Measurements from ENCODE around the gene HTR5A. TPM values are rescaled to one million over a fixed set of nuclear protein-coding genes. Genes with fewer than 3 reads are reported as not detected.

HTR5A gene
- total and polyA plus RNA-seq, 7 experiments from 2014 or later: not detected

DNA sequence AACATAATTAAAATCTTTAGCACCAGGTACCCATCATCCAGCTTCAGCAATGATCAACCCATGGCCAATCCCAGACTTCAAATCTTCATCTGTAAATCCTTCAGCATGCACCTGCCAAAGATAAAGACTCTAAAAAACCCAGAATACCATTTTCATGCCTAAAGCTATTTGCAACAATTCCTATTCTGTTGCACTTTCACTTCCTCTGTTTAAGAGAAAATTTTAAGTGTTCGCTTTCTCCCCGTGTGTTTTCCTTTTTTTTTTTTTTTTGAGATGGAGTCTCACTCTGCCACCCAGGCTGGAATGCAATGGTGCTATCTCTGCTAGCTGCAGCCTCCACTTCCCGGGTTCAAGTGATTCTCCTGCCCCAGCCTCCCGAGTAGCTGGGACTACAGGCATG lies 31.8 kb upstream of the HTR5A start:
- Histone ChIP-seq H3K27me3 (ENCODE audit: control insufficient read depth in 2 of 2, insufficient read depth in 2 of 2, low read length in 2 of 2) (no peaks in the 10 kb centered on the region), H3K27ac (ENCODE audit: low read depth, low read length) (no peak overlapping the region), H3K9me3 (ENCODE audit: control insufficient read depth in 2 of 3, low read length in 3 of 3) (no peaks in the 10 kb centered on the region), H3K4me1 (ENCODE audit: control insufficient read depth in 2 of 2, insufficient read depth in 2 of 2, low read length in 2 of 2) (no peaks in the 10 kb centered on the region), H3K4me3 (ENCODE audit: low read length) (no peak overlapping the region), H3K36me3 (ENCODE audit: control insufficient read depth in 2 of 3, insufficient read depth in 3 of 3, low read length in 3 of 3) (no peaks in the 10 kb centered on the region)
- no peak for ATAC-seq
- Mint-ChIP-seq H3K36me3 (peaks cover 0 to 4% (median 0%) of the 10 kb centered on the region in 5 donors), H3K27ac (no peak overlapping the region), H3K4me1 (no peaks in the 10 kb centered on the region), H3K27me3 (peaks cover 8 to 42% (median 29%) of the 10 kb centered on the region in 5 donors), H3K9me3 (peaks cover 0 to 6% (median 0%) of the 10 kb centered on the region in 11 donors), H3K4me3 (no peak overlapping the region)
- intact Hi-C loops (cut with micrococcal nuclease): no loop called here
- no peak for DNase-seq
- CTCF ChIA-PET: interaction anchor here (1.0 kb wide), 1 partner anchor 55 kb away, joined by 3 read pairs; no protein-coding TSS in a partner anchor
- POLR2A ChIA-PET: no interaction called here

DNA sequence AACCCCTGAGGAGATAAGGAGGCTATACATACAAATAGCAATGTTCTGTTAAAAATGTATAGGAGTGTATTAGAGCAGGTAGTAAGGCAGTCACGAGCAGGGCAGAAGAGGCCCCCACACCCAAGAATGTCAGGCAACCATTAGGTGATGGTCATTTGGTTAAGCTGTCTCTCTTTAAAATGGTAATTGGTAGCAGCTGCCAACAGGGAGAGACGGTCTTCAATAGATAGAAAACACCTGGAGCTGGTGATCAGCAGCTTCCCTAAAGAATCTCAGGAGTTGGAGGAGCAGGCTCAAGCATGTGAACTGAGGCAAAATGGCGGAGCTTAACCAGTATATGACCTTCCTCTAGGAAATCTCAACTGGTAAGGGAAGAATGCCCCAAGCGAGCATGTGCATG lies 26.4 kb upstream of the HTR5A start:
- no peak overlapping the region for H3K27ac ChIP-seq (ENCODE audit: low read depth, low read length)
- intact Hi-C loops (cut with micrococcal nuclease): no loop called here
- H3K27me3 ChIP-seq (ENCODE audit: control insufficient read depth in 2 of 2, insufficient read depth in 2 of 2, low read length in 2 of 2): no peaks in the 10 kb centered on the region
- DNase-seq: no peak
- Mint-ChIP-seq H3K27me3 (peaks cover 11 to 34% (median 23%) of the 10 kb centered on the region in 5 donors), H3K4me1 (no peaks in the 10 kb centered on the region), H3K4me3 (no peak overlapping the region), H3K27ac (no peak overlapping the region), H3K36me3 (peaks cover 0 to 4% (median 0%) of the 10 kb centered on the region in 5 donors), H3K9me3 (peaks cover 0 to 9% (median 0%) of the 10 kb centered on the region in 11 donors)
- no peaks in the 10 kb centered on the region for H3K4me1 ChIP-seq (ENCODE audit: control insufficient read depth in 2 of 2, insufficient read depth in 2 of 2, low read length in 2 of 2)
- no peaks in the 10 kb centered on the region for H3K36me3 ChIP-seq (ENCODE audit: control insufficient read depth in 2 of 3, insufficient read depth in 3 of 3, low read length in 3 of 3)
- no peaks in the 10 kb centered on the region for H3K9me3 ChIP-seq (ENCODE audit: control insufficient read depth in 2 of 3, low read length in 3 of 3)
- no peak overlapping the region for H3K4me3 ChIP-seq (ENCODE audit: low read length)
- POLR2A ChIA-PET: no interaction called here
- ATAC-seq: no peak
- CTCF ChIA-PET: no interaction called here

DNA sequence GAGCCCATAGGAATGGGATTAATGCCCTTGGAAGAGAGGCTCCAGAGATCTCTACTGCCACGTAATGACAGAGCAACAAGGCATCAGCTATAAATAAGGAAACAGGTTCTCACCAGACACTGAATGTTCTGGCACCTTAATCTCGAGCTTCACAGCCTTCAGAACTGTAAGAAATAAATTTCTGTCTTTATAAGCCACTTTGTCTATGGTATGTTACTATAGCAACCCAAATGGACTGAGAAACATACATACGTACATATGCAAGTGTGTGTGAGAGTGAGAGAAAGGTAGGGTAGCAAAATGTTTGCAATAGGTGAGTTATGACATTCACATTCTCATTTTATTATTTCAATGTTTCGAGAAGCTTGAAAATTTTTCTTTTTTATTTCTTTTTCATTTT lies 22.1 kb upstream of the HTR5A start:
- peaks cover 0 to 4% (median 0%) of the 10 kb centered on the region in 11 donors for H3K9me3 Mint-ChIP-seq
- CTCF ChIA-PET: no interaction called here
- intact Hi-C loops (cut with micrococcal nuclease): no loop called here

DNA sequence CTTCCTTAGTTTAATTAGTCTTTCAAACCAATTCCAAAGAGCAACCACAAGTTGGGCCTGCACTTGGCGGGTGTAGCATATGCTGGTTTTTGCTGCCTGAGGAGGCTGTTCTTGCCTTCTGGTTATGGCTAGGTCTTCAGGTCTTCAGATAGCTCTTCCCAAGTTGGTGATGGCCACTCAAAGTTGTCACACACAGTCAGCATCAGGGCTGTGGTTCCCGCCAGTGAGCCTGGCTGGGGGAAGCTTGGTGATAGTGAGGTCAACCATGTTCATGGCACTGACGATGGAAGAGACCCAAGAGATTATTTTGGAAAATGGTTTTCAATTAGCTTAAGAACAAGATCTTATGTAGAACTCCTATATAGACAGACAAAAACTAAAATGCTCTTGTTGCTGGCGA lies 18.8 kb upstream of the HTR5A start:
- no peak overlapping the region for H3K27ac Mint-ChIP-seq
- intact Hi-C loops (cut with micrococcal nuclease): no loop called here
- Histone ChIP-seq H3K27ac (ENCODE audit: low read depth, low read length) (no peak overlapping the region), H3K27me3 (ENCODE audit: control insufficient read depth in 2 of 2, insufficient read depth in 2 of 2, low read length in 2 of 2) (no peaks in the 10 kb centered on the region), H3K4me3 (ENCODE audit: low read length) (no peak overlapping the region), H3K36me3 (ENCODE audit: control insufficient read depth in 2 of 3, insufficient read depth in 3 of 3, low read length in 3 of 3) (no peaks in the 10 kb centered on the region), H3K4me1 (ENCODE audit: control insufficient read depth in 2 of 2, insufficient read depth in 2 of 2, low read length in 2 of 2) (no peaks in the 10 kb centered on the region), H3K9me3 (ENCODE audit: control insufficient read depth in 2 of 3, low read length in 3 of 3) (no peaks in the 10 kb centered on the region)
- no peaks in the 10 kb centered on the region for H3K4me1 Mint-ChIP-seq
- H3K4me3 Mint-ChIP-seq: no peak overlapping the region
- no peak for DNase-seq
- CTCF ChIA-PET: no interaction called here
- H3K36me3 Mint-ChIP-seq: no peaks in the 10 kb centered on the region
- no peaks in the 10 kb centered on the region for H3K9me3 Mint-ChIP-seq
- ATAC-seq: no peak
- POLR2A ChIA-PET: no interaction called here
- H3K27me3 Mint-ChIP-seq: peaks cover 0 to 10% (median 6%) of the 10 kb centered on the region in 5 donors

More for the DNA sequence above, 22.1 kb upstream of the HTR5A start:
- Mint-ChIP-seq H3K4me1 (no peaks in the 10 kb centered on the region), H3K36me3 (no peaks in the 10 kb centered on the region), H3K27me3 (peaks cover 2 to 13% (median 10%) of the 10 kb centered on the region in 5 donors), H3K27ac (no peak overlapping the region), H3K4me3 (no peak overlapping the region)
- DNase-seq (no peak), ATAC-seq (no peak)
- Histone ChIP-seq H3K9me3 (ENCODE audit: control insufficient read depth in 2 of 3, low read length in 3 of 3) (no peaks in the 10 kb centered on the region), H3K4me1 (ENCODE audit: control insufficient read depth in 2 of 2, insufficient read depth in 2 of 2, low read length in 2 of 2) (no peaks in the 10 kb centered on the region), H3K4me3 (ENCODE audit: low read length) (no peak overlapping the region), H3K27ac (ENCODE audit: low read depth, low read length) (no peak overlapping the region), H3K27me3 (ENCODE audit: control insufficient read depth in 2 of 2, insufficient read depth in 2 of 2, low read length in 2 of 2) (no peaks in the 10 kb centered on the region), H3K36me3 (ENCODE audit: control insufficient read depth in 2 of 3, insufficient read depth in 3 of 3, low read length in 3 of 3) (no peaks in the 10 kb centered on the region)
- POLR2A ChIA-PET: no interaction called here

DNA sequence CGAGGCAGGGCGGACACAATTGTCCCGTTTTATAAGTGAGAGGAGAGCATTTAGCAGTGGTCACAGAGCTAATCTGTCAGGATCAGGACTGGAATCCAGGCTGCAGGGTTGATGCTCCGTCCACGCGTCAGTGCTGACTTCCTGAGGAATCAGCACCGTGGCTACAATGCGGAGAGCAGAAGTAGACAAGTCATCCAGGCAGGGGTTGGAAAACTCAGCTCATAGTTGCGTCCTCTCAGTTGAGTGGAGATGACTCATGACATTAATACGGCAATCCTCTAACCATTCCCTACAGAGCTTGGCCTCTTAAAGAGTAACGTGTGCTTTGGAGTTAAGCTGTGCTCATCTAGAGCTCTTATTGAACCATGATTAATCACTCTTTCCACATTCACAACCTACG lies 17.1 kb upstream of the HTR5A start:
- CTCF ChIA-PET: no interaction called here

DNA sequence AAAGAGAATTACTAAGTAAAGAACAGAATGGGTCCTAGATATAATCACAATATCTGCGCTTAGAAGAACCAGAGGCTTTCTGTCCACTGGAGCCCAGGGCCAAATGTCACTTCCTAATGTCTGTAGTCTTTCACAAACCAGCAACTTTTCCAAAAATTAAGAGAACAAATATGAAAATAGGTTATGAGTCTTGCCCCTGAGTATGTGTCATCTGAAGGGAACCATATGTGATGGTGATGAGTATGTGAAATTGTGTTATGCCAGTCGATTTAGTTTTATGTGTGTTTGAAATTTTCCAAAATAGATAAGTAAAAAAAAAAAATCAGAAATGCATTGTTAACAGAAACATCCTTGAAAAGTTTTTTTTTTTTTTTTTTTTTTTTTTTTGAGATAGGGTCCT lies 15.4 kb upstream of the HTR5A start:
- CTCF ChIA-PET: no interaction called here
- DNase-seq: no peak
- H3K4me1 Mint-ChIP-seq: peaks cover 0 to 1% (median 0%) of the 10 kb centered on the region in 7 donors
- peaks cover 0 to 1% (median 0%) of the 10 kb centered on the region in 11 donors for H3K9me3 Mint-ChIP-seq
- H3K27me3 ChIP-seq (ENCODE audit: control insufficient read depth in 2 of 2, insufficient read depth in 2 of 2, low read length in 2 of 2): no peaks in the 10 kb centered on the region
- H3K4me3 ChIP-seq (ENCODE audit: low read length): no peak overlapping the region
- H3K4me1 ChIP-seq (ENCODE audit: control insufficient read depth in 2 of 2, insufficient read depth in 2 of 2, low read length in 2 of 2): no peaks in the 10 kb centered on the region
- POLR2A ChIA-PET: no interaction called here
- H3K27me3 Mint-ChIP-seq: peaks cover 4 to 33% (median 16%) of the 10 kb centered on the region in 5 donors
- intact Hi-C loops (cut with micrococcal nuclease): no loop called here
- H3K4me3 Mint-ChIP-seq: no peak overlapping the region
- no peak for ATAC-seq
- H3K27ac Mint-ChIP-seq: no peak overlapping the region
- H3K36me3 ChIP-seq (ENCODE audit: control insufficient read depth in 2 of 3, insufficient read depth in 3 of 3, low read length in 3 of 3): no peaks in the 10 kb centered on the region
- no peaks in the 10 kb centered on the region for H3K9me3 ChIP-seq (ENCODE audit: control insufficient read depth in 2 of 3, low read length in 3 of 3)
- H3K36me3 Mint-ChIP-seq: no peaks in the 10 kb centered on the region
- H3K27ac ChIP-seq (ENCODE audit: low read depth, low read length): no peak overlapping the region

More for the DNA sequence above, 17.1 kb upstream of the HTR5A start:
- no peaks in the 10 kb centered on the region for H3K4me1 ChIP-seq (ENCODE audit: control insufficient read depth in 2 of 2, insufficient read depth in 2 of 2, low read length in 2 of 2)
- no peak overlapping the region for H3K4me3 Mint-ChIP-seq
- DNase-seq (no peak), ATAC-seq (no peak)
- no peaks in the 10 kb centered on the region for H3K36me3 Mint-ChIP-seq
- intact Hi-C loops (cut with micrococcal nuclease): no loop called here
- H3K4me1 Mint-ChIP-seq: peaks cover 0 to 1% (median 0%) of the 10 kb centered on the region in 7 donors
- POLR2A ChIA-PET: no interaction called here
- H3K36me3 ChIP-seq (ENCODE audit: control insufficient read depth in 2 of 3, insufficient read depth in 3 of 3, low read length in 3 of 3): no peaks in the 10 kb centered on the region
- no peaks in the 10 kb centered on the region for H3K27me3 ChIP-seq (ENCODE audit: control insufficient read depth in 2 of 2, insufficient read depth in 2 of 2, low read length in 2 of 2)
- H3K4me3 ChIP-seq (ENCODE audit: low read length): no peak overlapping the region
- H3K9me3 Mint-ChIP-seq: peaks cover 0 to 1% (median 0%) of the 10 kb centered on the region in 11 donors
- no peaks in the 10 kb centered on the region for H3K9me3 ChIP-seq (ENCODE audit: control insufficient read depth in 2 of 3, low read length in 3 of 3)
- no peak overlapping the region for H3K27ac Mint-ChIP-seq
- peaks cover 0 to 17% (median 9%) of the 10 kb centered on the region in 5 donors for H3K27me3 Mint-ChIP-seq
- no peak overlapping the region for H3K27ac ChIP-seq (ENCODE audit: low read depth, low read length)

DNA sequence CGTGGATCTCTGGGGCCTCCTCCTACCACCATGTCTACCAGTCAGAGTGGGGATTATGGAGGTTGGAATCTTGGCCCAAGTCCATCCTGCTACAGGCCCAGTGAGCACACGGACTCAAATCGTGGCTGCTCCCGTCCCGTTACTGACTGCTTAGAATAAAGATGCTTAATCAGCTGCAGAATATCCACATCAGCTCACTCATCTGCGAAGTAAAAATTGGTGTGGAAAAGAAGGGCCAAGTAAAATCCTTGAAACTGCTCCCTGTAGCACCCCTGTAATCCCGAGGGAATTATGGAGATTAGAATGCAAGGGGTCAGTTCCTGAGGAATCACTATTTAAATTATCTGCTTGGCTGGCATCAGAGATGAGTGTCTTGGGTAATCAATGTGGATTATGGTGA lies 13.0 kb upstream of the HTR5A start:
- no peak for ATAC-seq
- intact Hi-C loops (cut with micrococcal nuclease): no loop called here
- peaks cover 0 to 1% (median 0%) of the 10 kb centered on the region in 7 donors for H3K4me1 Mint-ChIP-seq
- no peak overlapping the region for H3K27ac Mint-ChIP-seq
- Histone ChIP-seq H3K36me3 (ENCODE audit: control insufficient read depth in 2 of 3, insufficient read depth in 3 of 3, low read length in 3 of 3) (no peaks in the 10 kb centered on the region), H3K27me3 (ENCODE audit: control insufficient read depth in 2 of 2, insufficient read depth in 2 of 2, low read length in 2 of 2) (no peaks in the 10 kb centered on the region), H3K27ac (ENCODE audit: low read depth, low read length) (no peak overlapping the region), H3K9me3 (ENCODE audit: control insufficient read depth in 2 of 3, low read length in 3 of 3) (no peaks in the 10 kb centered on the region), H3K4me3 (ENCODE audit: low read length) (no peak overlapping the region), H3K4me1 (ENCODE audit: control insufficient read depth in 2 of 2, insufficient read depth in 2 of 2, low read length in 2 of 2) (no peaks in the 10 kb centered on the region)
- no peak for DNase-seq
- no peaks in the 10 kb centered on the region for H3K36me3 Mint-ChIP-seq
- H3K27me3 Mint-ChIP-seq: peaks cover 4 to 47% (median 26%) of the 10 kb centered on the region in 5 donors
- ChIA-PET POLR2A (no interaction called here), CTCF (no interaction called here)
- no peak overlapping the region for H3K4me3 Mint-ChIP-seq
- H3K9me3 Mint-ChIP-seq: peaks cover 0 to 3% (median 0%) of the 10 kb centered on the region in 11 donors
